Right lobe of liver (tissue), 6 donors: Measurements from ENCODE around the gene BEST2. TPM values are rescaled to one million over a fixed set of nuclear protein-coding genes. Genes with fewer than 3 reads are reported as not detected.

Experiments
- ATAC-seq, 4 donors: fragments of 200-7000 bp; cut with Tn5 transposase; one replicate each; pipeline ENCODE4 v1.9.1; 2020; ENCODE audit warnings: mild to moderate bottlenecking in 4 of 4, moderate library complexity in 4 of 4
- DNase-seq, 3 donors: peaks; one replicate each; pipeline ENCODE4 v3.0.0-alpha.2; 2020
- H3K27ac ChIP-seq, 3 donors: fragments of 200-600 bp; one replicate each; pipeline ENCODE4 v1.8.0; 2022
- H3K27me3 ChIP-seq, 2 donors: fragments of 200-600 bp; one replicate each; pipeline ENCODE4 v1.8.0; 2022
- H3K36me3 ChIP-seq, 4 donors: fragments of 200-600 bp; sonication (generic) in 1 of 4; one replicate each; pipeline versions ENCODE4 v1.5.1 to v1.8.0; 2017 to 2022; ENCODE audit warnings: control low read depth in 1 of 4
- H3K4me1 ChIP-seq, 4 donors: fragments of 200-600 bp; sonication (generic) in 1 of 4; one replicate each; pipeline versions ENCODE4 v1.5.1 to v1.8.0; 2017 to 2022; ENCODE audit warnings: control low read depth in 1 of 4
- H3K4me3 ChIP-seq, 3 donors: fragments of 200-600 bp; one replicate each; pipeline ENCODE4 v1.8.0; 2022
- H3K9me3 ChIP-seq, 4 donors: fragments of 200-600 bp; sonication (generic) in 1 of 4; one replicate each; pipeline versions ENCODE4 v1.5.1 to v1.8.0; 2017 to 2022; ENCODE audit warnings: control low read depth in 1 of 4
- POLR2A ChIP-seq: fragments of 450-650 bp; IDR thresholded peaks from one replicate; pipeline ENCODE4 v1.6.1; 2017; ENCODE audit warnings: antibody characterized with exemption, mild to moderate bottlenecking
- WGBS: methylation state at CpG from one replicate; pipeline ENCODE4 v1.1.6; 2018; ENCODE audit warnings: low coverage, low lambda C conversion rate; ENCODE audit not compliant: insufficient coverage; ENCODE audit errors: missing lambda C conversion rate; 5-methylcytosine and 5-hydroxymethylcytosine counted together
- intact Hi-C, 2 donors: fragments of 100-400 bp; cut with DNase I; formaldehyde crosslinking; loops; one replicate each; pipeline versions ENCODE4 v1.11.2 to v1.14.1; 2022
- total RNA-seq, 6 experiments: library from RNA; depleted of rRNA in 2 of 6; stranded (reverse); fragments of >200 nt in 2 of 6; fragmentation: NEBNext Ultra II Directional in 3 of 6; extraction: Animal tissue kit (Norgen Biotek cat#: 25700) in 3 of 6; gene quantifications; one replicate each; pipeline versions ENCODE4 v1.1.0 to v1.2.4, GENCODE V29; 2016 to 2023
- TF ChIP-seq, protein P1 (sequence below), 4 donors: fragments of 200-600 bp in 3 of 4; fragments of 450-650 bp in 1 of 4; IDR thresholded peaks; one replicate each; pipeline versions ENCODE4 v1.5.1 to v1.8.0; 2016 to 2022; ENCODE audit warnings: antibody characterized with exemption in 4 of 4, mild to moderate bottlenecking in 2 of 4
- donor health status: DM: no; HTN: yes; CAD: no.
- donor health status: DM: no; HTN: no; CAD: no.
- donor health status: DM: no; HTN: no; CAD: no.
- donor health status: DM: no; HTN: yes; CAD: no.
- donor health status: DM: no; HTN: yes; CAD: no.

BEST2 gene
- total RNA-seq, 6 experiments from 2014 or later: not detected

DNA sequence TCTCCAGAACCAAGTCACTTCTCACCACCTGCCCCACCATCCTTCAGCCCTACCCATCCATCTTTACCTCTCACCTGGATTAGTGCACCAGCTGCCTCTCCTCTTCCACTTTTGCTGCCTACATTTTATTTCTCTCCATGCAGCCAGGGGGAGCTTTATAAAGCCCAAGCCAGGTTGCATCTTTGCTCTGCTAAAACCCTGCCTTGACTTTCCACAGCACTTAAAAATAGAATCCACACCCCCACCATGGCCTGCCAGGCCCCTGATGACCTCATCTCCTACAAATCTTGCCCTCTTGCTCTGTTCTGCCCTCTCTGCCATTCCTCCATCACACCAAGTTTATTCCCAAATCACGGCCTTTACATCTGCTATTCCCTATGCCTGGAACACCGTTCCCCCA, 22.0 kb downstream of the BEST2 start:
- WGBS: 75% methylated on average over 2 of the region's 2 CpGs
- Histone ChIP-seq H3K9me3 (no peaks in the 10 kb centered on the region), H3K27me3 (no peaks in the 10 kb centered on the region), H3K4me1 (peaks cover 0 to under 1% (median under 1%) of the 10 kb centered on the region in 4 donors), H3K4me3 (no peak overlapping the region), H3K27ac (no peak overlapping the region), H3K36me3 (no peaks in the 10 kb centered on the region)
- intact Hi-C loops: loop anchor here in 1 of 2 donors (10.0 kb wide), 1 partner anchor 49 kb away; the partner anchor contains the start of gene TNPO2
- TF ChIP-seq POLR2A: no peak
- TF ChIP-seq, protein P1, sequence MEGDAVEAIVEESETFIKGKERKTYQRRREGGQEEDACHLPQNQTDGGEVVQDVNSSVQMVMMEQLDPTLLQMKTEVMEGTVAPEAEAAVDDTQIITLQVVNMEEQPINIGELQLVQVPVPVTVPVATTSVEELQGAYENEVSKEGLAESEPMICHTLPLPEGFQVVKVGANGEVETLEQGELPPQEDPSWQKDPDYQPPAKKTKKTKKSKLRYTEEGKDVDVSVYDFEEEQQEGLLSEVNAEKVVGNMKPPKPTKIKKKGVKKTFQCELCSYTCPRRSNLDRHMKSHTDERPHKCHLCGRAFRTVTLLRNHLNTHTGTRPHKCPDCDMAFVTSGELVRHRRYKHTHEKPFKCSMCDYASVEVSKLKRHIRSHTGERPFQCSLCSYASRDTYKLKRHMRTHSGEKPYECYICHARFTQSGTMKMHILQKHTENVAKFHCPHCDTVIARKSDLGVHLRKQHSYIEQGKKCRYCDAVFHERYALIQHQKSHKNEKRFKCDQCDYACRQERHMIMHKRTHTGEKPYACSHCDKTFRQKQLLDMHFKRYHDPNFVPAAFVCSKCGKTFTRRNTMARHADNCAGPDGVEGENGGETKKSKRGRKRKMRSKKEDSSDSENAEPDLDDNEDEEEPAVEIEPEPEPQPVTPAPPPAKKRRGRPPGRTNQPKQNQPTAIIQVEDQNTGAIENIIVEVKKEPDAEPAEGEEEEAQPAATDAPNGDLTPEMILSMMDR (IDR thresholded peaks at IDR 0.05): peak in 2 of 4 donors; percentile 23 to 24
- DNase-seq: no peak
- no peak for ATAC-seq

DNA sequence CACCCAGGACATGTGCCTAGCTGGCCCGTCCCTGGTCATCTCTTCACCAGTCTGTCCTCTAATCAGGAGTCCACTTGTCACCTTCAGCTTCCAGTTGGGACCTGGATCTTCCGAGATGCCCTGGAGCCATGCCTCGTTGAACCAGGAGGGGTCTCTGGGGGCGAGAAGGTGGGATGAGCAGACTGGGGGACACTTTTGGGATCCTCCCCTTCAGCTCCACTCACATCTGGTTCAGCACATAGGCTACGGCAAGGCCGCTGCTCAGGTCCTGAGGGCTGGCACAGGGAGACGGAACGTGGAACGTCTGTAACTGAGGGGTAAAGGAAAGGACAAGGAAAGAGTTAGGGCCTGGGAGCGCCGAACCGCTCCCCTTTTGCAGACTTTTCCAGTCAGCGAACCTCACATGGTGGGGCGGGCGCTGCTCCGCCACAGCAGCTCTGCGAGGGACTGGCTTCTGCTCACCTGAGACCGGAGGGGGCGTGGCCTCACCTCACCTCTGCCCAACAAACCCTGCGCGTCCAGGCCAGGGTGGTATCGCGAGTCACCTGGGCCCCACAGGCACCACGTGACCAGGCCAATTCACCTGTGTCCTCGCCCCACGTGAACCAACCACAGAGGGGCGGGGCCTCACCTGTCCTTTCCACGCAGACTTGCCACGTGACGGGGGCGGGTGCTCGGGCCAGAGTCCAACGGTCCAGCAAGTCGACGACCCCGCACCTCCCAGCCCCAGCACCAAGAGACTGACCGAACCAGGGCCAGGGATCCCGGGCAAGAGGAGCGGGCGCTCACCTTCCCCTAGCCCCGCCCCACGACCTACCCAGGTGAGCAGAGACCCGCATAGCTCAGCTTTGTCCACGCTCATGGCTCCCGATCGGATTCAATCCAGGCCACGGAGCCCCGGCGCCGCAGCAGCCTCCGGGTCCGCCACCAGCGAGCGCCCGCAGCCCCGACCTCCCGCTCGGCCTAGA, 23.3 kb downstream of the BEST2 start, which contains the start of gene HOOK2:
Gene HOOK2 (minus strand): TSS at position 965 of the 968 bp plus-strand sequence. CDS start 103 bp downstream, at position 862.
- H3K27me3 ChIP-seq: no peaks in the 10 kb centered on the region
- H3K27ac ChIP-seq: peak within 1 kb of the TSS; percentile 44 to 69 (median 46)
- peak; percentile 9 to 40 (median 24) for ATAC-seq
- intact Hi-C loops: loop anchor here in 1 of 2 donors (10.0 kb wide), 1 partner anchor 50 kb away; the partner anchor contains the start of gene TNPO2
- peak; percentile 81 to 90 (median 90) for DNase-seq
- peak within 1 kb of the TSS; percentile 60 to 69 (median 67) for H3K4me3 ChIP-seq
- TF ChIP-seq, protein P1 (IDR thresholded peaks at IDR 0.05): no peak
- TF ChIP-seq POLR2A: peak; percentile 49
- H3K9me3 ChIP-seq: no peaks in the 10 kb centered on the region
- no peaks in the 10 kb centered on the region for H3K36me3 ChIP-seq
- 20% methylated on average over 6 of the region's 58 CpGs for WGBS
- peaks cover 0 to 10% (median 3%) of the 10 kb centered on the region in 4 donors for H3K4me1 ChIP-seq

DNA sequence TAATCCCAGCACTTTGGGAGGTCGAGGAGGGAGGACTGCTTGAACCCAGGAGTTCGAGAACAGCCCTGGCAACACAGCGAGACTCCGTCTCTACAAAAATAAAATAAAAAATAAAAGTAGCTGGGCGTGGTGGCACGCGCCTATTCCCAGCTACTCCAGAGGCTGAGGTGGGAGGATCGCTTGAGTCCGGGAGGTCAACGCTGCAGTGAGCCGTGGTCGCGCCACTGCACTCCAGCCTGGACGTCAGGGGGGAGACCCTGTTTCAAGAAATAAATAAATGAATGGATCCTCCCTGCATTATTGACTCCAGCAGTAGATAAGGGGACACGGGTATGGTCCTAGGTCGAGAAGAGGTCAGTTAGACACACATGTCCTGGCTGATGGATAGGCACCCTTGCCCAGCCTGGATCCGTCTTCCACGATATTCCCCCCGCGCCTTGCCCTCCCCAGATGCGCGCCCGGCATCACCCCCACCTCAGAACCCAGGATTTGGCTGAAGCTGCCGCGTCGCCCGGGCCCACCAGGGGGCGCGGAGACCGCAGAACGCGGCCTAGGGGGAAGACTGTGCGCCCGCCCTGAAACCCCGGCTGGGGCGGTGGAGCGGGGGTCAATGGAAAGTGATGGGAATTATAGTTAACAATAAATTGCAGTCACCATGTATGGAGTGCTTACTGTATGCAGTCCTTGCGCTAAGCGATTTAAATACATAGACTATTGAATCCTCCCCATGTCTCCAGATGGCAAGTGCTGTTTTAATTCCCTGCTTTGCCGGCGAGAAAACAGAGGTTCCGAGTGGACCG, 25.8 kb downstream of the BEST2 start:
- DNase-seq: peak; percentile 82 to 86 (median 85)
- Histone ChIP-seq H3K27ac (peak overlapping the region; percentile 72 to 94 (median 79)), H3K4me1 (peaks cover 0 to 15% (median 3%) of the 10 kb centered on the region in 4 donors), H3K27me3 (no peaks in the 10 kb centered on the region), H3K4me3 (peak overlapping the region; percentile 56 to 69 (median 60)), H3K36me3 (no peaks in the 10 kb centered on the region), H3K9me3 (no peaks in the 10 kb centered on the region)
- peak; percentile 54 to 63 (median 60) for ATAC-seq
- no peak for TF ChIP-seq POLR2A
- TF ChIP-seq, protein P1 (IDR thresholded peaks at IDR 0.05): peak; percentile 96 to 98 (median 96)
- intact Hi-C loops: loop anchor here in 1 of 2 donors (10.0 kb wide), 1 partner anchor 53 kb away; the partner anchor contains the start of gene TNPO2
- WGBS: 7% methylated on average over 41 of the region's 43 CpGs
